H9 (cell line): ENCODE results near the gene HTRA3. TPM values are rescaled to one million over a fixed set of nuclear protein-coding genes. Genes with fewer than 3 reads are reported as not detected.

Source experiments
- DNase-seq: peaks from one replicate; pipeline ENCODE4 v3.0.0-alpha.2; 2017
- H2AFZ ChIP-seq: one replicate; pipeline ENCODE4 v1.6.1; 2013; ENCODE audit warnings: mild to moderate bottlenecking, low read length, control low read depth, moderate library complexity
- H2AK5ac ChIP-seq: 2 replicates; pipeline ENCODE4 v1.6.1; 2013; ENCODE audit warnings: low read length, control low read depth, mixed read lengths; ENCODE audit not compliant: insufficient read length
- H2BK120ac ChIP-seq: one replicate; pipeline ENCODE4 v1.6.1; 2013; ENCODE audit warnings: low read depth, mild to moderate bottlenecking, low read length, control low read depth, inconsistent platforms; ENCODE audit not compliant: poor library complexity, severe bottlenecking
- H2BK12ac ChIP-seq: 2 replicates; pipeline ENCODE4 v1.6.1; 2013; ENCODE audit warnings: low read length, control low read depth, mixed read lengths, low read depth; ENCODE audit not compliant: insufficient read length
- H2BK15ac ChIP-seq: 2 replicates; pipeline ENCODE4 v1.6.1; 2013; ENCODE audit warnings: low read depth, low read length, control low read depth
- H2BK20ac ChIP-seq: one replicate; pipeline ENCODE4 v1.6.1; 2013; ENCODE audit warnings: low read depth, mild to moderate bottlenecking, low read length, control low read depth, inconsistent platforms; ENCODE audit not compliant: poor library complexity, severe bottlenecking
- H2BK5ac ChIP-seq: 2 replicates; pipeline ENCODE4 v1.6.1; 2013; ENCODE audit warnings: low read length, control low read depth, mixed read lengths; ENCODE audit not compliant: insufficient read length
- H3K14ac ChIP-seq: 2 replicates; pipeline ENCODE4 v1.6.1; 2013; ENCODE audit warnings: low read length, control low read depth; ENCODE audit not compliant: insufficient read depth
- H3K18ac ChIP-seq: 2 replicates; pipeline ENCODE4 v1.6.1; 2013; ENCODE audit warnings: low read depth, mild to moderate bottlenecking, mixed read lengths, low read length, control low read depth; ENCODE audit not compliant: insufficient read length
- H3K23ac ChIP-seq: 2 replicates; pipeline ENCODE4 v1.6.1; 2013; ENCODE audit warnings: low read length, control low read depth, mixed read lengths, low read depth; ENCODE audit not compliant: insufficient read length
- H3K23me2 ChIP-seq: 2 replicates; pipeline ENCODE4 v1.6.1; 2013; ENCODE audit warnings: low read depth, mild to moderate bottlenecking, mixed read lengths, low read length, control low read depth; ENCODE audit not compliant: insufficient read length, poor library complexity, severe bottlenecking
- H3K27ac ChIP-seq: 2 replicates; pipeline ENCODE4 v1.5.1; 2013; ENCODE audit warnings: low read length, control low read depth, mixed read lengths, low read depth; ENCODE audit not compliant: insufficient read length
- H3K27me3 ChIP-seq: 2 replicates; pipeline ENCODE4 v1.6.1; 2013; ENCODE audit warnings: low read length, control low read depth, inconsistent platforms; ENCODE audit not compliant: insufficient read depth
- H3K4ac ChIP-seq: 2 replicates; pipeline ENCODE4 v1.6.1; 2013; ENCODE audit warnings: low read depth, mild to moderate bottlenecking, control low read depth, inconsistent platforms, low read length, moderate library complexity
- H3K4me1 ChIP-seq: 2 replicates; pipeline ENCODE4 v1.6.1; 2013; ENCODE audit warnings: low read length, control low read depth, inconsistent platforms; ENCODE audit not compliant: insufficient read depth
- H3K4me2 ChIP-seq: 2 replicates; pipeline ENCODE4 v1.6.1; 2013; ENCODE audit warnings: low read length, control low read depth, mixed read lengths; ENCODE audit not compliant: insufficient read length, insufficient read depth
- H3K56ac ChIP-seq: 2 replicates; pipeline ENCODE4 v1.6.1; 2013; ENCODE audit warnings: low read depth, mild to moderate bottlenecking, mixed read lengths, low read length, control low read depth; ENCODE audit not compliant: insufficient read length
- H3K79me1 ChIP-seq: 2 replicates; pipeline ENCODE4 v1.6.1; 2013; ENCODE audit warnings: low read depth, mild to moderate bottlenecking, moderate library complexity, low read length, control low read depth, inconsistent platforms; ENCODE audit not compliant: insufficient read depth, poor library complexity, severe bottlenecking
- H3K79me2 ChIP-seq: 2 replicates; pipeline ENCODE4 v1.6.1; 2013; ENCODE audit warnings: low read length, control low read depth, inconsistent platforms; ENCODE audit not compliant: insufficient read depth
- H3K9ac ChIP-seq: 2 replicates; pipeline ENCODE4 v1.6.1; 2013; ENCODE audit warnings: low read length, control low read depth, mixed read lengths; ENCODE audit not compliant: insufficient read length; ENCODE audit errors: extremely low read depth
- H3K9me3 ChIP-seq: one replicate; pipeline ENCODE4 v1.6.1; 2013; ENCODE audit warnings: low read depth, low read length, inconsistent platforms; ENCODE audit not compliant: control insufficient read depth
- H3T11ph ChIP-seq: one replicate; pipeline ENCODE4 v1.6.1; 2013; ENCODE audit warnings: mild to moderate bottlenecking, low read length, control low read depth, inconsistent platforms
- H4K20me1 ChIP-seq: one replicate; pipeline ENCODE4 v1.6.1; 2013; ENCODE audit not compliant: control insufficient read depth, insufficient read length, insufficient read depth
- H4K5ac ChIP-seq: 2 replicates; pipeline ENCODE4 v1.6.1; 2013; ENCODE audit warnings: low read depth, mild to moderate bottlenecking, mixed read lengths, low read length, control low read depth; ENCODE audit not compliant: insufficient read length
- H4K8ac ChIP-seq: replicated peaks from 2 replicates; pipeline ENCODE4 v1.6.1; 2013; ENCODE audit warnings: low read length, control low read depth, mixed read lengths, low read depth; ENCODE audit not compliant: insufficient read length
- H4K91ac ChIP-seq: 2 replicates; pipeline ENCODE4 v1.6.1; 2013; ENCODE audit warnings: low read depth, mild to moderate bottlenecking, moderate library complexity, mixed read lengths, low read length, control low read depth; ENCODE audit not compliant: insufficient read length
- H3K27ac Mint-ChIP-seq, 3 experiments: 2 replicates in 2 of 3; 3 replicates in 1 of 3; pipeline ENCODE4 v1.8.0; 2020 to 2021; ENCODE audit warnings: mixed read lengths in 3 of 3, mild to moderate bottlenecking in 1 of 3, moderate library complexity in 1 of 3
- H3K27me3 Mint-ChIP-seq: 2 replicates; pipeline ENCODE4 v1.8.0; 2021; ENCODE audit warnings: low read depth, mild to moderate bottlenecking, moderate library complexity, mixed read lengths
- H3K36me3 Mint-ChIP-seq, 3 experiments: 2 replicates in 2 of 3; 3 replicates in 1 of 3; pipeline ENCODE4 v1.8.0; 2020 to 2021; ENCODE audit warnings: low read depth in 3 of 3, mixed read lengths in 3 of 3; ENCODE audit not compliant: insufficient read depth in 1 of 3
- H3K4me1 Mint-ChIP-seq, 2 experiments: 2 replicates each; pipeline ENCODE4 v1.8.0; 2020; ENCODE audit warnings: mixed read lengths in 2 of 2
- H3K4me3 Mint-ChIP-seq, 2 experiments: 2 replicates in 1 of 2; 3 replicates in 1 of 2; pipeline ENCODE4 v1.8.0; 2020 to 2021; ENCODE audit warnings: mild to moderate bottlenecking in 2 of 2, mixed read lengths in 2 of 2, moderate library complexity in 1 of 2
- H3K9me3 Mint-ChIP-seq, 2 experiments: 2 replicates in 1 of 2; 3 replicates in 1 of 2; pipeline ENCODE4 v1.8.0; 2020; ENCODE audit warnings: mild to moderate bottlenecking in 2 of 2, mixed read lengths in 2 of 2, moderate library complexity in 1 of 2
- WGBS: extraction: QIAGEN DNeasy Blood & Tissue Kit; methylation state at CpG from one replicate; pipeline ENCODE4 v1.1.7; 2013; ENCODE audit warnings: missing lambda C conversion rate, low lambda C conversion rate, mixed read lengths; ENCODE audit not compliant: insufficient read length; ENCODE audit errors: extremely low coverage; 5-methylcytosine and 5-hydroxymethylcytosine counted together
- total RNA-seq: library from RNA; stranded (reverse); gene quantifications from 2 replicates; pipeline ENCODE4 v1.2.1, GENCODE V29; 2021
- TF ChIP-seq, protein P1 (sequence below): fragments of 200-600 bp; sonication (generic); conservative IDR thresholded peaks from 3 replicates; pipeline ENCODE4 v1.8.0; 2021; ENCODE audit warnings: antibody characterized with exemption, mild to moderate bottlenecking

Gene HTRA3
- total RNA-seq, 1 experiment from 2014 or later, result 3.0 TPM

- H3K27me3 Mint-ChIP-seq, result no peaks in the 10 kb centered on the region
- no CpG with 5 or more reads among the region's 7 CpGs for WGBS
- H3K9me3 Mint-ChIP-seq, result peaks cover 0 to 8% of the 10 kb centered on the region in 2 experiments; a peak in 2 of 5 replicates
Measured at GRCh38 chr4:8250637-8251036, 18.9 kb upstream of the HTRA3 start.

More at GRCh38 chr4:8250637-8251036, 18.9 kb upstream of the HTRA3 start:
- Histone ChIP-seq H2BK120ac (no peak overlapping the region), H2BK12ac (no peak overlapping the region), H3T11ph (no peak overlapping the region), H4K8ac (no peak overlapping the region), H4K91ac (no peak overlapping the region), H3K4ac (no peak overlapping the region), H2BK20ac (no peak overlapping the region), H3K79me2 (no peaks in the 10 kb centered on the region), H3K23me2 (no peaks in the 10 kb centered on the region), H2BK15ac (no peak overlapping the region), H3K9me3 (no peaks in the 10 kb centered on the region), H3K27ac (no peak overlapping the region), H4K5ac (no peak overlapping the region), H3K9ac (no peak overlapping the region), H3K14ac (no peak overlapping the region), H3K56ac (no peak overlapping the region), H3K23ac (no peak overlapping the region), H2BK5ac (no peak overlapping the region), H3K27me3 (no peaks in the 10 kb centered on the region), H2AK5ac (no peak overlapping the region), H3K18ac (no peak overlapping the region), H3K4me1 (no peaks in the 10 kb centered on the region), H4K20me1 (no peaks in the 10 kb centered on the region), H3K4me2 (no peak overlapping the region), H2AFZ (no peak overlapping the region), H3K79me1 (no peaks in the 10 kb centered on the region)
- Mint-ChIP-seq H3K27ac (no peak overlapping the region), H3K36me3 (no peaks in the 10 kb centered on the region; a peak in 1 of 7 replicates), H3K4me1 (0 out of 4 replicates have a peak, but pooled peaks cover 0 to 3% of the 10 kb centered on the region in 2 experiments), H3K4me3 (no peak overlapping the region)
- TF ChIP-seq, protein P1, sequence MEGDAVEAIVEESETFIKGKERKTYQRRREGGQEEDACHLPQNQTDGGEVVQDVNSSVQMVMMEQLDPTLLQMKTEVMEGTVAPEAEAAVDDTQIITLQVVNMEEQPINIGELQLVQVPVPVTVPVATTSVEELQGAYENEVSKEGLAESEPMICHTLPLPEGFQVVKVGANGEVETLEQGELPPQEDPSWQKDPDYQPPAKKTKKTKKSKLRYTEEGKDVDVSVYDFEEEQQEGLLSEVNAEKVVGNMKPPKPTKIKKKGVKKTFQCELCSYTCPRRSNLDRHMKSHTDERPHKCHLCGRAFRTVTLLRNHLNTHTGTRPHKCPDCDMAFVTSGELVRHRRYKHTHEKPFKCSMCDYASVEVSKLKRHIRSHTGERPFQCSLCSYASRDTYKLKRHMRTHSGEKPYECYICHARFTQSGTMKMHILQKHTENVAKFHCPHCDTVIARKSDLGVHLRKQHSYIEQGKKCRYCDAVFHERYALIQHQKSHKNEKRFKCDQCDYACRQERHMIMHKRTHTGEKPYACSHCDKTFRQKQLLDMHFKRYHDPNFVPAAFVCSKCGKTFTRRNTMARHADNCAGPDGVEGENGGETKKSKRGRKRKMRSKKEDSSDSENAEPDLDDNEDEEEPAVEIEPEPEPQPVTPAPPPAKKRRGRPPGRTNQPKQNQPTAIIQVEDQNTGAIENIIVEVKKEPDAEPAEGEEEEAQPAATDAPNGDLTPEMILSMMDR, result no peak
- no peak for DNase-seq
